Fibroblast of villous mesenchyme (primary cell): ENCODE measurements around the gene MGLL. TPM values are rescaled to one million over a fixed set of nuclear protein-coding genes. Genes with fewer than 3 reads are reported as not detected.

Experiments used
- DNase-seq: peaks from one replicate; pipeline ENCODE4 v3.0.0-alpha.2; 2010; ENCODE audit warnings: low read depth
- H3K4me3 ChIP-seq: 2 replicates; pipeline ENCODE4 v1.5.1; 2011; ENCODE audit warnings: low read depth, mild to moderate bottlenecking, low read length
- total RNA-seq: library from RNA; depleted of rRNA; stranded (reverse); fragments of >200 nt; gene quantifications from 2 replicates; pipeline ENCODE4 v1.2.3, GENCODE V29; 2012
- TF ChIP-seq, protein P1 (sequence below): IDR thresholded peaks from 2 replicates; pipeline ENCODE4 v1.5.1; 2012; ENCODE audit warnings: low read depth, mild to moderate bottlenecking, low read length; ENCODE audit not compliant: insufficient read depth

MGLL gene
- total RNA-seq, 1 donor, result 141 TPM

DNA sequence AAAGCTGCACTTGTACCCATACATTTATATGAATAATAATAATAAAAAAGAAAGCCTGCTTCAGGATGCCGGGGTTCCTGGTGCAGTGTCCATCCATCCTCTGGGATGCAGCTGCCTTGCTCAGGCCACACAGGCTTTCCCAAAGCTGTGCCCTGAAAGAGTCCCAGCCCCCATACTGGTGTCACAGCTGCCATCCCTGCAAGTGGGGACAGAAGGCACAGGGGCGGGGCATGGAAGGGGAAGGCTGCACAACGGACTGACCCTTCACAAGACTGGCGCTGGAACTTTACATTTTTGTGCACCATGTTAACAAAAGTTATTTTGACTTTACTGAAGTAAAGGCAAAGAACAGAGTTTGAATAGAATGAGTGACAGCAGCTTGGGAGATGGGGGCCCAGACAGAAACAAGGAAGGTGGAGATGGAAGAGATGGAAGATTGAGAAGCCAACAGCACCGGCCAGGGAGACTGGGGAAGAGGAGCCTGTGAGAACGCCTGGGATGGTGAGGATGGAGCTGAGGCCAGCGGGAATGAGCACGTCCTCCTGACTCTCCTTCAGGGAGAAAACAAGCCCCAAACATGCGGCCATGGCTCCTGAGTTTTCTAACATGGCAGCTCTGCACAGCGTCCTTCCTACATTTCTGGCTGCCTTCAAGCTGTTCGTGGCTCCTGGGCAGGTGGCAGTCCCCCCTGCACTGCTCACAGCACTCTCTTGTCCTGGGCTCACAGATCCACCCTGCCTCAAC is 76.5 kb downstream of the MGLL start:
- no peak overlapping the region for H3K4me3 ChIP-seq
- TF ChIP-seq, protein P1, sequence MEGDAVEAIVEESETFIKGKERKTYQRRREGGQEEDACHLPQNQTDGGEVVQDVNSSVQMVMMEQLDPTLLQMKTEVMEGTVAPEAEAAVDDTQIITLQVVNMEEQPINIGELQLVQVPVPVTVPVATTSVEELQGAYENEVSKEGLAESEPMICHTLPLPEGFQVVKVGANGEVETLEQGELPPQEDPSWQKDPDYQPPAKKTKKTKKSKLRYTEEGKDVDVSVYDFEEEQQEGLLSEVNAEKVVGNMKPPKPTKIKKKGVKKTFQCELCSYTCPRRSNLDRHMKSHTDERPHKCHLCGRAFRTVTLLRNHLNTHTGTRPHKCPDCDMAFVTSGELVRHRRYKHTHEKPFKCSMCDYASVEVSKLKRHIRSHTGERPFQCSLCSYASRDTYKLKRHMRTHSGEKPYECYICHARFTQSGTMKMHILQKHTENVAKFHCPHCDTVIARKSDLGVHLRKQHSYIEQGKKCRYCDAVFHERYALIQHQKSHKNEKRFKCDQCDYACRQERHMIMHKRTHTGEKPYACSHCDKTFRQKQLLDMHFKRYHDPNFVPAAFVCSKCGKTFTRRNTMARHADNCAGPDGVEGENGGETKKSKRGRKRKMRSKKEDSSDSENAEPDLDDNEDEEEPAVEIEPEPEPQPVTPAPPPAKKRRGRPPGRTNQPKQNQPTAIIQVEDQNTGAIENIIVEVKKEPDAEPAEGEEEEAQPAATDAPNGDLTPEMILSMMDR, result no peak
- no peak for DNase-seq

DNA sequence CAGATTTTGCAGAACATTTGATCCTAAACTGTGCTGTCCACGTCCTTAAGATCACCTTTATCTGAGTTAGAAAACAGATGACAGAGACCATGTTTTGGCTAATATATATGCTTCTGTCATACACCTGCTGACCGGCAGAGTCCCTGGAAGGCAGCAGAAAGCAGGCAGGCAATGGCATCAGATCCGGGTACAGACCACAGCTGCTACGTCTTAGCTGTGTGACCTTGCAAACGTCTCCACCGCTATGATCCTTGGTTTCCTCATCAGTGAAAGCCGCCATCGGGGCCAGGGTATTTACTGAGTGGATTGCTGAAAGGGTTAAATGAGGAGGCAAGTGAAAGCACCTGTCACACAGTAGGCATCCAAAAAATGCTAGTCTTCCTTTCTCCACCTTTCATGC is 77.4 kb downstream of the MGLL start:
- no peak for DNase-seq
- TF ChIP-seq, protein P1, result no peak
- no peak overlapping the region for H3K4me3 ChIP-seq

DNA sequence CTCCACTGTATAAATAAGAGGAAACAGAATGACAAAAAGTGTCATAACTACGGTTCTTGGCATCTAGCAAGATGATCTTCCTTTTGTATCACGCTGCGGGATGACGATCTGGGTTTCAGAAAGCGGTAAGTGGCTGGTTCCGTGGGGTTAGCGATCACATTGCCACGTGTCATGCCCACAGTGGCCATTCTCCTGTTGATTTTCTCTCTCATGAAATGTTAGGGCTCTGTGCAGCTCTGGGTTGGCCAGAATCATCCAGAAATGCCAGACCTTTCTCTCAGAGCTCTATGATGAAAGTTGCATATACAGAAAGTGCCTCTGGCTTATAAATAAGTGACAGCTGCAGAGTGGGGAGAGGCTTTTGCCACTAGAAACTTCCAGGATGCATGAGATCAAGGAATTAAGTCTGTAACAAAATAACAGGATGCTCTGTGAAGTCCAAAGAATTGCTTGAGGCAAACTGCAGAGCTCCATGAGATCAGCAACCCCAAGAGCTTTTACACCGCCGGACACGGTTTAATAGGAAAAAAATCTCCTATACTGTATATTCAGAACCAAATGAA is 78.0 kb downstream of the MGLL start:
- TF ChIP-seq, protein P1, result no peak
- DNase-seq, result peak; percentile 24
- no peak overlapping the region for H3K4me3 ChIP-seq

DNA sequence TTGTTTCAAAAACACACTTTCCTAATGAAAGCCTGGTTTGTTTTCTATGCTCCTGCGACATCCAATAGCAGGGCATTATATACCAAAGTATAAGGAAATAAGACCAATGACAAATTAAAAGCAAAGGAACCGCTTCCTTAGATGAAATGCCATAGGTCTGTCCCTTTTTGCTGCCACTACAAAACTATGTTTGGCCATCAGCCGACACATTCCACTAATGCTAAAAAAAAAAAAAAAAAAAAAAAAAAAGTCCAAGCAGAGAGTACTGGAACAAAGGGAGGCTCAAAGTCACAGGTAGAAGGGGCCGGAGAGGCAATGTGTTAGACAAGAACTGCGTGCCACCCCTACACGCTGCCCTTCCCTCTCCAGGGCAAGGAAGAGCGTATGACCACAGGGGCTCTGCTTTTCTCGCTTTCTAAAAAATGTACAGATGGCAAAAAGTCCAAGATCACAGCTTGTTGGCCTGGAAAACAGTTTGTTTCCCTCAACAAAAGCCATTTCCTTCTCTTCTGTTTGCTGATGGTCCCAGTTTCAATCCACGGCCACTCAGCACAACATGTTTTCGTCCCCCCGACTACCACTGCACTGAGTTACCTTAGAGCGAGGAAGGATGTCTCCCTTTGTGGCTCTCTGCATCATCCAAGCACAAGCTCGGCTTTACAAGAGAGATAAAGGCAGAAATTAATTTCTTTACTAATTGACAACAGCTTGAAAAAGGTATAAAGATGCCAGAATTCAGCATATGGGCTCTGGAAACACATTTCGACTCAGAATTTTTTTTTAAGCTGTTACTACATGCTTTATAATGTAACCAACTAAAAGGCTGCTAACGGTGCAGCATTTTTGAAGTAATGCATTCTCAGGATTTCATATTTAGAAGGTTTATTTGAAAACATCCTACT is 78.7 kb downstream of the MGLL start:
- DNase-seq, result no peak
- H3K4me3 ChIP-seq, result no peak overlapping the region
- TF ChIP-seq, protein P1, result no peak

DNA sequence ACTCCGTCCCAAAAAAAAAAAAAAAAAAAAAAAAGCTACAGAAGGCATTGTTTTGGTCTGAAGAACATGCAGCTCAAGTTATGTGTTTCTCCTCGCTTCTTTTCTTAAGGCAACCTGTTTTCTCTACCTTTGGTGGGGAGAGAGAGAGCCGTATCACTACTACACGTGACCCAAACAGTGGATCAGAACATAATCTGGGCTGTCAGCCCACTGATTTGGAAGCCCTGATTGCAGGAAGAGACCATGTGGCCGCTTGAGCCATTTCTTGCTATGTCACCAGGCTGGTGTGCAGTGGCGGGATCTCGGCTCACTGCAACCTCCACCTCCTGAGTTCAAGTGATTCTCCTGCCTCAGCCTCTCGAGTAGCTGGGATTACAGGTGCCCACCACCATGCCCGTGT is 79.7 kb downstream of the MGLL start:
- TF ChIP-seq, protein P1, result no peak
- no peak for DNase-seq
- H3K4me3 ChIP-seq, result no peak overlapping the region

DNA sequence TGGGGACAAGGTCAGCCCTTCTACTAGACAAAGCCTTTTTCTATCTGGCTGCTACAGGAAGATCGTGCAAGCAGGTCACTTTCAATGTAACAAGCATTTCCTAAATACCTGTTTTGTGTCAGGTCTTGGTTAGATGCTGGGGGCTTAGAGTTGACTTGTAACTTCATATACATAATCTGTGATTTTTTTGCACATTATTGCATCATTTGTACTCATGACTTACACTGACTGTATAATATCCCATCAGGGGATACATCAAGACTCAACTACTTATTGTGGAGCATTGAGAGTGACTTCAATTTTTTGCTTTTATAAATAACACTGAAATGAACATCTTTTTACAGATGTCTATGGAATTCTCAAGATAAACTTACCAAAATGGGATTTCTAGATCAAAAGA is 80.6 kb downstream of the MGLL start:
- TF ChIP-seq, protein P1, result no peak
- H3K4me3 ChIP-seq, result no peak overlapping the region
- no peak for DNase-seq
